Esophagus muscularis mucosa (tissue), 4 donors: ENCODE measurements around the gene DLG1. TPM values are rescaled to one million over a fixed set of nuclear protein-coding genes. Genes with fewer than 3 reads are reported as not detected.

Experiments
- DNase-seq: peaks from one replicate; pipeline ENCODE4 v3.0.0-alpha.2; 2017; ENCODE audit errors: extremely low spot score
- H3K27ac ChIP-seq, 4 donors: fragments of 200-600 bp; sonication (generic); replicated peaks in 1 of 4; 1 replicate in 3 of 4; 2 replicates in 1 of 4; pipeline ENCODE4 v1.5.1; 2016 to 2019; ENCODE audit warnings: mild to moderate bottlenecking in 1 of 4
- H3K27me3 ChIP-seq, 4 donors: fragments of 200-600 bp; sonication (generic); one replicate each; pipeline versions ENCODE4 v1.5.1 to v1.6.0; 2016 to 2019
- H3K36me3 ChIP-seq, 4 donors: fragments of 200-600 bp; sonication (generic); one replicate each; pipeline ENCODE4 v1.5.1; 2016 to 2019
- H3K4me1 ChIP-seq, 4 donors: fragments of 200-600 bp; sonication (generic); one replicate each; pipeline ENCODE4 v1.5.1; 2016 to 2019
- H3K4me3 ChIP-seq, 4 donors: fragments of 200-600 bp; sonication (generic); 1 replicate in 2 of 4; 2 replicates in 2 of 4; pipeline ENCODE4 v1.5.1; 2016 to 2019; ENCODE audit warnings: mild to moderate bottlenecking in 4 of 4, moderate library complexity in 1 of 4
- H3K9me3 ChIP-seq, 4 donors: fragments of 200-600 bp; sonication (generic); 1 replicate in 3 of 4; 2 replicates in 1 of 4; pipeline ENCODE4 v1.5.1; 2016 to 2019
- CTCF ChIP-seq, 3 experiments: fragments of 200-600 bp in 2 of 3; fragments of 450-650 bp in 1 of 3; sonication (generic) in 2 of 3; IDR thresholded peaks; one replicate each; pipeline ENCODE4 v1.5.1; 2017 to 2019; ENCODE audit warnings: antibody characterized with exemption in 3 of 3, mild to moderate bottlenecking in 2 of 3, moderate library complexity in 1 of 3
- EP300 ChIP-seq: sonication (generic); formaldehyde crosslinking; IDR thresholded peaks from one replicate; pipeline ENCODE4 v1.6.1; 2017; ENCODE audit warnings: antibody characterized with exemption
- POLR2A ChIP-seq: fragments of 450-650 bp; IDR thresholded peaks from one replicate; pipeline ENCODE4 v1.6.1; 2017; ENCODE audit warnings: antibody characterized with exemption, moderate library complexity, mild to moderate bottlenecking, low read depth
- POLR2AphosphoS5 ChIP-seq, 2 donors: sonication (generic); formaldehyde crosslinking; IDR thresholded peaks; one replicate each; pipeline ENCODE4 v1.6.1; 2017; ENCODE audit warnings: antibody characterized with exemption in 2 of 2
- WGBS: methylation state at CpG from one replicate; pipeline ENCODE4 v1.1.5; 2018; 5-methylcytosine and 5-hydroxymethylcytosine counted together
- intact Hi-C: fragments of 100-400 bp; cut with DNase I; formaldehyde crosslinking; loops from one replicate; pipeline ENCODE4 v1.15.1; 2023
- total RNA-seq, 4 donors: library from RNA; depleted of rRNA; stranded (reverse); fragments of >200 nt; gene quantifications; one replicate each; pipeline versions ENCODE4 v1.1.0 to v1.2.1, GENCODE V29; 2016

The DLG1 gene
- total RNA-seq, 4 donors from 2014 or later: 56.8 to 73.1 (median 69.1) TPM

GRCh38 chr3:197249542-197249941, 48.9 kb downstream of the DLG1 start:
- peaks cover 0 to 12% (median 0%) of the 10 kb centered on the region in 4 donors for H3K4me1 ChIP-seq
- H3K27ac ChIP-seq: no peak overlapping the region
- TF ChIP-seq EP300: no peak
- TF ChIP-seq POLR2A: no peak
- TF ChIP-seq CTCF (IDR thresholded peaks at IDR 0.05): no peak
- TF ChIP-seq POLR2AphosphoS5 (IDR thresholded peaks at IDR 0.05): no peak
- WGBS: 88% methylated on average over 4 of the region's 4 CpGs
- H3K36me3 ChIP-seq: peaks cover 0 to 2% (median under 1%) of the 10 kb centered on the region in 4 donors
- intact Hi-C loops: no loop called here
- H3K4me3 ChIP-seq: no peak overlapping the region
- no peaks in the 10 kb centered on the region for H3K27me3 ChIP-seq
- H3K9me3 ChIP-seq: peaks cover 0 to 19% (median 11%) of the 10 kb centered on the region in 4 donors
- no peak for DNase-seq

GRCh38 chr3:197248341-197248740, 50.1 kb downstream of the DLG1 start:
- DNase-seq: no peak
- peaks cover 2 to 25% (median 14%) of the 10 kb centered on the region in 4 donors for H3K9me3 ChIP-seq
- no peak overlapping the region for H3K27ac ChIP-seq
- peaks cover 0 to 9% (median 7%) of the 10 kb centered on the region in 4 donors for H3K36me3 ChIP-seq
- TF ChIP-seq EP300: no peak
- WGBS: 98% methylated on average over 4 of the region's 4 CpGs
- no peaks in the 10 kb centered on the region for H3K4me1 ChIP-seq
- intact Hi-C loops: no loop called here
- no peaks in the 10 kb centered on the region for H3K27me3 ChIP-seq
- H3K4me3 ChIP-seq: no peak overlapping the region

GRCh38 chr3:197244751-197245150, 53.7 kb downstream of the DLG1 start:
- no peak overlapping the region for H3K27ac ChIP-seq
- H3K27me3 ChIP-seq: no peaks in the 10 kb centered on the region
- intact Hi-C loops: no loop called here
- peaks cover 0 to 9% (median 7%) of the 10 kb centered on the region in 4 donors for H3K36me3 ChIP-seq
- WGBS: 94% methylated on average over 3 of the region's 3 CpGs
- H3K4me3 ChIP-seq: no peak overlapping the region
- TF ChIP-seq CTCF (IDR thresholded peaks at IDR 0.05): no peak
- no peak for TF ChIP-seq POLR2AphosphoS5 (IDR thresholded peaks at IDR 0.05)
- TF ChIP-seq EP300: no peak
- no peak for TF ChIP-seq POLR2A
- no peaks in the 10 kb centered on the region for H3K4me1 ChIP-seq
- no peak for DNase-seq
- H3K9me3 ChIP-seq: peaks cover 10 to 43% (median 20%) of the 10 kb centered on the region in 4 donors

GRCh38 chr3:197242784-197243432, 55.5 kb downstream of the DLG1 start:
- Histone ChIP-seq H3K27ac (no peak overlapping the region), H3K36me3 (peaks cover 0 to 9% (median 7%) of the 10 kb centered on the region in 4 donors), H3K4me3 (no peak overlapping the region), H3K27me3 (no peaks in the 10 kb centered on the region), H3K4me1 (no peaks in the 10 kb centered on the region), H3K9me3 (peaks cover 6 to 30% (median 12%) of the 10 kb centered on the region in 4 donors)
- WGBS: 82% methylated on average over 7 of the region's 7 CpGs
- intact Hi-C loops: no loop called here
- DNase-seq: no peak
- TF ChIP-seq CTCF (IDR thresholded peaks at IDR 0.05) (no peak), POLR2AphosphoS5 (IDR thresholded peaks at IDR 0.05) (no peak), EP300 (no peak), POLR2A (no peak)

GRCh38 chr3:197241173-197241572, 57.2 kb downstream of the DLG1 start:
- intact Hi-C loops: no loop called here

More at GRCh38 chr3:197241173-197241572, 57.2 kb downstream of the DLG1 start:
- Histone ChIP-seq H3K27ac (no peak overlapping the region), H3K27me3 (no peaks in the 10 kb centered on the region), H3K36me3 (peaks cover 0 to 9% (median 7%) of the 10 kb centered on the region in 4 donors), H3K9me3 (peaks cover 6 to 30% (median 12%) of the 10 kb centered on the region in 4 donors), H3K4me3 (no peak overlapping the region), H3K4me1 (no peaks in the 10 kb centered on the region)
- no peak for TF ChIP-seq POLR2A
- no peak for TF ChIP-seq CTCF (IDR thresholded peaks at IDR 0.05)
- no peak for TF ChIP-seq POLR2AphosphoS5 (IDR thresholded peaks at IDR 0.05)
- no peak for TF ChIP-seq EP300
- DNase-seq: no peak
- 98% methylated on average over 2 of the region's 2 CpGs for WGBS
